SJCRH30 (cell line): ENCODE measurements around the gene TEX29. TPM values are rescaled to one million over a fixed set of nuclear protein-coding genes. Genes with fewer than 3 reads are reported as not detected.

Experiments
- DNase-seq, 2 experiments: peaks; one replicate each; pipeline ENCODE4 v3.0.0-alpha.2; 2015 to 2020
- H3K27ac ChIP-seq: fragments of 250-450 bp; sonication (Bioruptor Pico); 2 replicates; pipeline ENCODE4 v1.5.1; 2020; ENCODE audit warnings: mild to moderate bottlenecking, moderate library complexity
- H3K27me3 ChIP-seq: fragments of 250-450 bp; sonication (Bioruptor Pico); 2 replicates; pipeline ENCODE4 v1.5.1; 2020; ENCODE audit warnings: mild to moderate bottlenecking, moderate library complexity
- H3K36me3 ChIP-seq: fragments of 250-450 bp; sonication (Bioruptor Pico); 2 replicates; pipeline ENCODE4 v1.5.1; 2020; ENCODE audit warnings: mild to moderate bottlenecking, moderate library complexity
- H3K4me1 ChIP-seq: fragments of 250-450 bp; sonication (Bioruptor Pico); 2 replicates; pipeline ENCODE4 v1.5.1; 2020; ENCODE audit warnings: mild to moderate bottlenecking, moderate library complexity
- H3K4me3 ChIP-seq: fragments of 250-450 bp; sonication (Bioruptor Pico); 2 replicates; pipeline ENCODE4 v1.5.1; 2020; ENCODE audit warnings: mild to moderate bottlenecking, moderate library complexity
- H3K9me3 ChIP-seq: fragments of 250-450 bp; sonication (Bioruptor Pico); replicated peaks from 2 replicates; pipeline ENCODE4 v1.5.1; 2020; ENCODE audit warnings: mild to moderate bottlenecking, moderate library complexity
- total RNA-seq: library from RNA; depleted of rRNA; stranded (reverse); fragments of >200 nt; shearing (Covaris generic); gene quantifications from 2 replicates; pipeline ENCODE4 v1.2.3, GENCODE V29; 2014

The TEX29 gene
- total RNA-seq, 1 experiment from 2014 or later, result not detected

GRCh38 chr13:111373486-111373885, 53.0 kb downstream of the TEX29 start:
- Histone ChIP-seq H3K4me3 (no peak overlapping the region), H3K4me1 (no peaks in the 10 kb centered on the region), H3K27ac (no peak overlapping the region), H3K9me3 (no peaks in the 10 kb centered on the region), H3K27me3 (no peaks in the 10 kb centered on the region), H3K36me3 (no peaks in the 10 kb centered on the region)
- DNase-seq, result no peak

- H3K9me3 ChIP-seq, result no peaks in the 10 kb centered on the region
- no peak for DNase-seq
- H3K4me3 ChIP-seq, result no peak overlapping the region
- H3K4me1 ChIP-seq, result no peaks in the 10 kb centered on the region
- no peak overlapping the region for H3K27ac ChIP-seq
- H3K36me3 ChIP-seq, result no peaks in the 10 kb centered on the region
- no peaks in the 10 kb centered on the region for H3K27me3 ChIP-seq
Measured at GRCh38 chr13:111380431-111380830, 60.0 kb downstream of the TEX29 start.

GRCh38 chr13:111382411-111382810, 62.0 kb downstream of the TEX29 start:
- no peak for DNase-seq
- no peaks in the 10 kb centered on the region for H3K4me1 ChIP-seq

GRCh38 chr13:111382877-111383276, 62.4 kb downstream of the TEX29 start:
- Histone ChIP-seq H3K36me3 (no peaks in the 10 kb centered on the region), H3K27ac (no peak overlapping the region), H3K4me1 (no peaks in the 10 kb centered on the region), H3K27me3 (no peaks in the 10 kb centered on the region), H3K4me3 (no peak overlapping the region), H3K9me3 (no peaks in the 10 kb centered on the region)
- DNase-seq, result no peak

More at GRCh38 chr13:111382411-111382810, 62.0 kb downstream of the TEX29 start:
- no peaks in the 10 kb centered on the region for H3K36me3 ChIP-seq
- H3K27ac ChIP-seq, result no peak overlapping the region
- H3K27me3 ChIP-seq, result no peaks in the 10 kb centered on the region
- no peaks in the 10 kb centered on the region for H3K9me3 ChIP-seq
- no peak overlapping the region for H3K4me3 ChIP-seq

- Histone ChIP-seq H3K36me3 (no peaks in the 10 kb centered on the region), H3K4me3 (no peak overlapping the region), H3K27me3 (no peaks in the 10 kb centered on the region), H3K4me1 (no peaks in the 10 kb centered on the region), H3K27ac (no peak overlapping the region), H3K9me3 (no peaks in the 10 kb centered on the region)
- DNase-seq, result no peak
Measured at GRCh38 chr13:111383591-111384440, 63.4 kb downstream of the TEX29 start.

GRCh38 chr13:111384441-111385182, 64.2 kb downstream of the TEX29 start:
- Histone ChIP-seq H3K9me3 (no peaks in the 10 kb centered on the region), H3K36me3 (no peaks in the 10 kb centered on the region), H3K27ac (no peak overlapping the region), H3K4me1 (no peaks in the 10 kb centered on the region), H3K4me3 (no peak overlapping the region), H3K27me3 (no peaks in the 10 kb centered on the region)
- DNase-seq, result no peak

GRCh38 chr13:111385183-111385857, 64.9 kb downstream of the TEX29 start:
- Histone ChIP-seq H3K27ac (no peak overlapping the region), H3K9me3 (no peaks in the 10 kb centered on the region), H3K36me3 (no peaks in the 10 kb centered on the region), H3K27me3 (no peaks in the 10 kb centered on the region), H3K4me3 (no peak overlapping the region), H3K4me1 (no peaks in the 10 kb centered on the region)
- DNase-seq, result no peak

GRCh38 chr13:111387026-111387871, 66.8 kb downstream of the TEX29 start:
- H3K27ac ChIP-seq, result no peak overlapping the region
- DNase-seq, result no peak
- no peaks in the 10 kb centered on the region for H3K9me3 ChIP-seq
- no peaks in the 10 kb centered on the region for H3K4me1 ChIP-seq
- no peak overlapping the region for H3K4me3 ChIP-seq
- no peaks in the 10 kb centered on the region for H3K36me3 ChIP-seq
- no peaks in the 10 kb centered on the region for H3K27me3 ChIP-seq

- Histone ChIP-seq H3K36me3 (no peaks in the 10 kb centered on the region), H3K27me3 (no peaks in the 10 kb centered on the region), H3K4me1 (no peaks in the 10 kb centered on the region), H3K4me3 (no peak overlapping the region), H3K27ac (no peak overlapping the region), H3K9me3 (no peaks in the 10 kb centered on the region)
- DNase-seq, result no peak
Measured at GRCh38 chr13:111387945-111388600, 67.6 kb downstream of the TEX29 start.

GRCh38 chr13:111388851-111389500, 68.5 kb downstream of the TEX29 start:
- Histone ChIP-seq H3K9me3 (no peaks in the 10 kb centered on the region), H3K4me3 (no peak overlapping the region), H3K27ac (no peak overlapping the region), H3K27me3 (no peaks in the 10 kb centered on the region), H3K36me3 (no peaks in the 10 kb centered on the region), H3K4me1 (no peaks in the 10 kb centered on the region)
- DNase-seq, result no peak

- no peak for DNase-seq
- H3K27ac ChIP-seq, result no peak overlapping the region
- no peak overlapping the region for H3K4me3 ChIP-seq
- no peaks in the 10 kb centered on the region for H3K9me3 ChIP-seq
- no peaks in the 10 kb centered on the region for H3K27me3 ChIP-seq
- no peaks in the 10 kb centered on the region for H3K4me1 ChIP-seq
- H3K36me3 ChIP-seq, result no peaks in the 10 kb centered on the region
Measured at GRCh38 chr13:111389621-111390521, 69.4 kb downstream of the TEX29 start.

- Histone ChIP-seq H3K4me1 (no peaks in the 10 kb centered on the region), H3K27ac (no peak overlapping the region), H3K27me3 (no peaks in the 10 kb centered on the region), H3K4me3 (no peak overlapping the region), H3K36me3 (no peaks in the 10 kb centered on the region), H3K9me3 (no peaks in the 10 kb centered on the region)
- DNase-seq, result no peak
Measured at GRCh38 chr13:111390522-111391270, 70.3 kb downstream of the TEX29 start.
